IgD-negative memory B cell (primary cell): Measurements from ENCODE around the gene SLC8A1. TPM values are rescaled to one million over a fixed set of nuclear protein-coding genes. Genes with fewer than 3 reads are reported as not detected.

Experiments used
- H3K27ac Mint-ChIP-seq, 3 donors: one replicate each; pipeline ENCODE4 v1.8.0; 2020 to 2022; ENCODE audit warnings: mild to moderate bottlenecking in 3 of 3, mixed read lengths in 3 of 3, moderate library complexity in 1 of 3
- H3K27me3 Mint-ChIP-seq: one replicate; pipeline ENCODE4 v1.8.0; 2021; ENCODE audit warnings: mixed read lengths
- H3K36me3 Mint-ChIP-seq: one replicate; pipeline ENCODE4 v1.8.0; 2020; ENCODE audit warnings: mild to moderate bottlenecking, mixed read lengths
- H3K4me1 Mint-ChIP-seq, 3 donors: one replicate each; pipeline ENCODE4 v1.8.0; 2020 to 2022; ENCODE audit warnings: mixed read lengths in 3 of 3, mild to moderate bottlenecking in 1 of 3
- H3K4me3 Mint-ChIP-seq, 4 donors: one replicate each; pipeline ENCODE4 v1.8.0; 2020 to 2022; ENCODE audit warnings: mild to moderate bottlenecking in 4 of 4, mixed read lengths in 4 of 4, moderate library complexity in 3 of 4
- H3K9me3 Mint-ChIP-seq, 3 donors: one replicate each; pipeline ENCODE4 v1.8.0; 2020 to 2021; ENCODE audit warnings: mixed read lengths in 3 of 3, mild to moderate bottlenecking in 1 of 3
- polyA plus RNA-seq: library from polyadenylated mRNA; unstranded; fragments of 300-500 nt; fragmentation: Illumina TruSeq; gene quantifications from one replicate; pipeline ENCODE4 v1.2.3, GENCODE V29; 2021

SLC8A1 gene
- polyA plus RNA-seq, 1 donor from 2014 or later: not detected

DNA sequence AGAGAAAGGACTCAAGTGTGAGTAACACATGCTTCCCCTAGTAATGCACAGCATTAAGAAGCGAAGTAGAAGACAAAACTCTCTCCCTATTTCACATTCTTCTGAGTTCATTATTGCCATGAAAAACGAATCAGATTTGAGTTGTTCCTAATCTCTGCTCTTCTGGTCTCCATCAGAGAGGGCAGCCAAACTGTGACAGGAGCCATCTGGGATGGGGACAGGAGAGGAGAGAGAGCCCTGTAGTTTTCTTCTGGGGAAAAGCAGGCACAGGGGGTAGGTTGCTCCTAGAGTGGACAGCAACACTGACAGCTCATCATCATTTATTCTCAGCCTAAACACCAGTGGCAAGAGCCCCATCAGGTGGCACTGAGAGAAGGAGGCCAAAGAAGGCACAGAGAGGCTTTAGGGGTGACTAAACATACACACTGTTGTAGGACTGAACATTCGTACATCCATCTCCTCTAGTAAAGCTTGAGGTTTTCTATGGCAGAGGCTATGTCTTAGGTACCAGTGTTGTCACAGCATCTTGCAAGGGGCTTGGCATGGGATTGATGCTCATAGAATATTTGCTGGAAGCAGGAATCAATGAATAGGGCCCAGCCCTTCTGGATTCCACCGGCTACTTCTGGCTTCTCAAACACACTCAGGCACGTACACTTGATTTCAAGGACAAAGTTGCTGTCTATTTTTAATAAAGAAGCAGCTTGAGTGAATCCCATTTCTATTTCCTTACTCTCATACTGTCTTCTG, 33.1 kb downstream of the SLC8A1 start:
- Mint-ChIP-seq H3K27me3 (no peaks in the 10 kb centered on the region), H3K27ac (no peak overlapping the region), H3K4me1 (no peaks in the 10 kb centered on the region), H3K9me3 (peaks cover 0 to 2% (median 0%) of the 10 kb centered on the region in 3 donors), H3K4me3 (no peak overlapping the region), H3K36me3 (no peaks in the 10 kb centered on the region)

DNA sequence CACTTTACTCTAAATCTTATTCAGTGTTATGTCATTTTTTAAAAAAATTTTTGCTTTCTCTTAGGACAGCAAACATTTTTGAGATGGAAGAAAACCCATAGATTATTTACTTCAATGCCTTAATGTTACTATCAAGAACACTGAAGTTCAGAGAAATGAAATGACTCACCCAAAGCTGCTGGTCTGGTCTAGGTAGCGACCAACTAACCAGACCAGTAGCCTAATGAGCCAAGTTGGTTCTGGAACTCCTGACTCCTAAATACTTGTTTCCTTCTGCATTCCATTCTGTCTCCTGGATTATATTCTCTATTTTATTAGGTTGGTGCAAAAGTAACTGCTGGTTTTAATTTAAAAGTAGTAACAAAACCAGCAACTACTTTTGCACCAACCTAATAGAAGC, 35.4 kb downstream of the SLC8A1 start:
- Mint-ChIP-seq H3K4me1 (no peaks in the 10 kb centered on the region), H3K4me3 (no peak overlapping the region), H3K36me3 (no peaks in the 10 kb centered on the region), H3K27me3 (no peaks in the 10 kb centered on the region), H3K27ac (no peak overlapping the region), H3K9me3 (peaks cover 0 to 2% (median 0%) of the 10 kb centered on the region in 3 donors)

DNA sequence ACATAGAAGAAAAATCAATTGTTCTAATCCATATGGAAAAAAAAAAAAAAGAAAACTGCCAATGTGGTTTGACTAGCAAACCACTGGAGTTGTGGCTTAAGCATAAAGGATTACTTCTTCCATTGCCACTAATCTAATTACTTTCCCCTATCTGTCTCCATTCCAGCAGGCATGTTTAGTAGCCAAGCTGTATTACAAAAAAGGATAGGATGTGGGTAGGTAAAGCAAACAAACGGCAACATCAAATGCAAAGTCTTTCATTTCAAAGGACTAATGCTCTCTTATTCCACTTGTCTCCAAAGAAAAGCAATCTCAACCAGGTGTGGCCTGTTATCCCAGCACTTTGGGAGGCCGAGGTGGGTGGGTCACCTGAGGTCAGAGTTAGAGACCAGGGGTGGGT, 36.5 kb downstream of the SLC8A1 start:
- no peaks in the 10 kb centered on the region for H3K27me3 Mint-ChIP-seq
- no peaks in the 10 kb centered on the region for H3K9me3 Mint-ChIP-seq
- H3K4me3 Mint-ChIP-seq: no peak overlapping the region
- no peak overlapping the region for H3K27ac Mint-ChIP-seq
- no peaks in the 10 kb centered on the region for H3K36me3 Mint-ChIP-seq
- no peaks in the 10 kb centered on the region for H3K4me1 Mint-ChIP-seq

- H3K9me3 Mint-ChIP-seq: no peaks in the 10 kb centered on the region
- no peaks in the 10 kb centered on the region for H3K36me3 Mint-ChIP-seq
- H3K27me3 Mint-ChIP-seq: no peaks in the 10 kb centered on the region
- no peak overlapping the region for H3K4me3 Mint-ChIP-seq
- H3K27ac Mint-ChIP-seq: no peak overlapping the region
- no peaks in the 10 kb centered on the region for H3K4me1 Mint-ChIP-seq
Observed at GRCh38 chr2:40412456-40412855, 39.4 kb downstream of the SLC8A1 start.

GRCh38 chr2:40410695-40411094, 41.2 kb downstream of the SLC8A1 start:
- no peak overlapping the region for H3K4me3 Mint-ChIP-seq
- H3K36me3 Mint-ChIP-seq: no peaks in the 10 kb centered on the region
- no peaks in the 10 kb centered on the region for H3K4me1 Mint-ChIP-seq
- H3K9me3 Mint-ChIP-seq: no peaks in the 10 kb centered on the region
- H3K27ac Mint-ChIP-seq: no peak overlapping the region
- no peaks in the 10 kb centered on the region for H3K27me3 Mint-ChIP-seq

DNA sequence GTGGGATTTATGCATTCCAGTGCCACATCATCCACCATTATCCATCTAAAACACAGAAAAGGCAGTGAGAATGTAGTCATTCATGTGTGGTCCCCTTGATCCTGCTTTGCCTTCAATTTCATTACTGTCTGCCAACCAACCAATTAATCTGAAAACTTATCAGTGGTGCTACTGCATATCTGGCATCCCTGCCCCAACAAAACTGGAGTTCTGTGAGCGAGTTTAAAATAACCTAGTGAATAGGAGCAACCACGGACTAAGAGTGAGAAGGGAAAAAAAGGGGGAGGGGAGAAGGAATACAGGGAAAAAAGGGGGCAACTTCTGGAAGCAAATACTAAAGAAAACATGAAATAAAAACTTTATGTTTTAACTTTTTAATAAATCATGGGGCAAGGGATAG, 42.2 kb downstream of the SLC8A1 start:
- H3K4me1 Mint-ChIP-seq: no peaks in the 10 kb centered on the region
- no peaks in the 10 kb centered on the region for H3K9me3 Mint-ChIP-seq
- H3K27me3 Mint-ChIP-seq: no peaks in the 10 kb centered on the region
- no peak overlapping the region for H3K27ac Mint-ChIP-seq
- no peaks in the 10 kb centered on the region for H3K36me3 Mint-ChIP-seq
- no peak overlapping the region for H3K4me3 Mint-ChIP-seq

DNA sequence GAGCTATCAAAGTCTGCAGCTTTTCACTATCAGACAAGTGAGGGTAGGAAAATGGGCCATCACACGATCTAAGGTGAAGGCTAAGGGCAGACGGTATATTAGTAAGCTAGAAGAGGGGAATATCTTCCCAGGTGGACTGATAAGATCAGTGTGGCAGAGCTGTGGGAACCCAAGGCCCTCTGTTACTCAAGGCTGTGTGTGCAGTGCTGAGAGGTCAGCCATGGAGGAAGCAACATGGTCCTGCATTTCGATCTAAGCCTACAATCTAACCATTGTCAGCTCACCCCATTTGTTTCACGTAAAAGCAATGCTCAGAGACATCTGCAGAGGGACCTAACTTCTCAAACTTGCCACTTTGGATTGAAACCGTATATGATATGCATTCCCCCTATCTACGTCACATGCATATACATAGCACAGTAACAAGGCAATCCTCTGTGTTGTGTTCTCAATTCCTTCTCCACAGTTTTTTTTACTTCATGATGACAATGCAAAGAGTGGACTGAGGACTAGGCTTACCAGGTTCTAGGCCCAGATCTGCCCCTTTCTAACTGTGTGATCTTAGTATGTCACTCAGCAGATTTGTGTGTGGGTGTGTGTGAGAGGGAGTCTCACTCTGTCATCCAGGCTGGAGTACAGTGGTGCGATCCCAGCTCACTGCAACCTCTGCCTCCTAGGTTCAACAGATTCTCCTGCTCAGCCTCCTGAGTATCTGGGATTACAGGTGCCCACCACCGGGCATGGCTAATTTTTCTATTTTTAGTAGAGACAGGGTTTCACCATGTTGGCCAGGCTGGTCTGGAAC, 45.2 kb downstream of the SLC8A1 start:
- Mint-ChIP-seq H3K27ac (no peak overlapping the region), H3K4me3 (no peak overlapping the region), H3K36me3 (no peaks in the 10 kb centered on the region), H3K27me3 (no peaks in the 10 kb centered on the region), H3K4me1 (no peaks in the 10 kb centered on the region), H3K9me3 (no peaks in the 10 kb centered on the region)

DNA sequence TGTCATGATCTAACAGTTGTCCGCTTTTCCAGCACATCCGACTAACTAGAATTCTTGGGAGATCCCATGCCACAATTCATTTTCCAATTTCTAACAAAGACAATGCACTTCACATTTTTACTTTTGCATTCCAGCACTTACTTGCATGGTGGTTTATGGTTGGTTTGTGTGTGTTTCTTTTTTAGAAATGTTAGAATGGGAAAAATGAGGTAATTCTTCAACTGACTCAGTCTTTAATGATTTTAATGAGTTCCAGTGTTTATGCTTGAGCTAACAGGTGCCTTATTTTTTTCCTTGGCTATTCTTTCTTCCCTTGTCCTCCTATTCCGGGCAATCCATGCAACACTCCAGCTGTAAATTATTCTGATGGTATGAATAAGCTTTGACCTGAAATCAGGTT, 46.4 kb downstream of the SLC8A1 start:
- Mint-ChIP-seq H3K27me3 (no peaks in the 10 kb centered on the region), H3K27ac (peak overlapping the region in 1 of 3 donors; percentile 72), H3K4me1 (no peaks in the 10 kb centered on the region), H3K9me3 (no peaks in the 10 kb centered on the region), H3K36me3 (peaks cover 2% of the 10 kb centered on the region), H3K4me3 (no peak overlapping the region)

DNA sequence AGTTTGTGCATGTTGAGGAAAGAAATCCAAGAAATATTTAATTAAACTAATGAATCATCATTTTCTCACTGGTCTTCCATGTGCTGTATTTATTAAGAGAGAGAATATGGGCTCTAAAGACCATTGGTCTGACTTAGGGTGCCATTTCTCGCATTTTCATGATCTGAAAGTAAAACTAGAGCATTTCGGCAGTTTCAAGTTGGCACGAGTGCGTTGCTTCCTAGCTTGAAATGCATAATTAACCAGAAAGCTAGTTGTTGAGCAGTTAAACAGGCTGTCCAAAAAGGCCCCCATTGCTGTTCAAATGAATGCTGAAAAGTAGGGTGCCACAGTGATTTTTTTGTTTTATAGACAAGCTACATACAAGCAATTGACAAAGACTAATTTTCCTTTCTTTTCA, 47.4 kb downstream of the SLC8A1 start:
- no peak overlapping the region for H3K27ac Mint-ChIP-seq
- no peaks in the 10 kb centered on the region for H3K4me1 Mint-ChIP-seq
- H3K4me3 Mint-ChIP-seq: no peak overlapping the region
- H3K9me3 Mint-ChIP-seq: no peaks in the 10 kb centered on the region
- no peaks in the 10 kb centered on the region for H3K27me3 Mint-ChIP-seq
- peaks cover 2% of the 10 kb centered on the region for H3K36me3 Mint-ChIP-seq

DNA sequence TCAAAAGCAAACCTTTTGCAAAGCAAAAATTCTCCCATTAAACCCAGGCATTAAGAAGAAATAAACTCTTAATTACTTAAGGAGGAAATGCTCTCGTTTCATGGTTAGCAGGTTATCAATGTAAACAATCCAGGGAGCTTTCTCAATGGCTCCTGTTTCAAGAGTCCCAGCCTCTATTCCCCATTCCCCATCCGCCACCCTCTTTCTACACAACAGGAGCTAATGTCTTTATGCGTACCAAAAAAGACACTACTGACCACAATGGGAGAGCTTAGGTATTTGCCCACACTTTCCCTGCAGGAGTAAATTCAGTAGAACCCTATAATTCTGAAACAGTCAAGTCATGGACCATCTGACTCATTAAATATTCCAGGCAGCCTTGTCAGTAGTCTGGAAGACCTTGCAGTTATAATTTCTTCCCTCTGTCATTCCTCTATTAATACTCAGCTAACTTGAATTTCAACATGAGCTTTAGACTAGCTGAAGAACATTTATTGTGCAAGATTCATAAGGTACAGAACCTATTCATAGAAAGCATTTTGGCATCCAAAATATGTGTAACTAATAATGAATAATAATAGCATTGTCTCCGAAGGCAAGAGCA, 48.6 kb downstream of the SLC8A1 start:
- Mint-ChIP-seq H3K27me3 (no peaks in the 10 kb centered on the region), H3K4me1 (no peaks in the 10 kb centered on the region), H3K4me3 (no peak overlapping the region), H3K36me3 (peaks cover 2% of the 10 kb centered on the region), H3K27ac (no peak overlapping the region), H3K9me3 (no peaks in the 10 kb centered on the region)

DNA sequence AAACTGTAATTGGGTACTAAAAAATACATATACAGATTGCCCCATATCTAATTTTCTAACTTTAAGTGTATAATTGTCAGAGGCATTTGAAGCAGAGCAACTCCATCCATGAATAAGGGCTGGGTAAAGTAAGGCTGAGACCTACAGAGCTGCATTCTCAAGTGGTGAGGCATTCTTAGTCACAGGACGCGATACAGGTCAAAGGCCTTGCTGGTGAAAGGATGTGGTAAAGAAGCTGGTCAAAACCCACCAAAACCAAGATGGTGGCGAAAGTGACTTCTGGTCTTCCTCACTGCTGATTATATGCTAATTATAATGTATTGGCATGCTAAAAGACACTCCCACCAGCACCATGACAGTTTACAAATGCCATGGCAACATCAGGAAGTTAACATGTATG, 50.0 kb downstream of the SLC8A1 start:
- no peak overlapping the region for H3K4me3 Mint-ChIP-seq
- no peak overlapping the region for H3K27ac Mint-ChIP-seq
- H3K9me3 Mint-ChIP-seq: no peaks in the 10 kb centered on the region
- H3K36me3 Mint-ChIP-seq: peaks cover 2% of the 10 kb centered on the region
- no peaks in the 10 kb centered on the region for H3K4me1 Mint-ChIP-seq
- no peaks in the 10 kb centered on the region for H3K27me3 Mint-ChIP-seq

DNA sequence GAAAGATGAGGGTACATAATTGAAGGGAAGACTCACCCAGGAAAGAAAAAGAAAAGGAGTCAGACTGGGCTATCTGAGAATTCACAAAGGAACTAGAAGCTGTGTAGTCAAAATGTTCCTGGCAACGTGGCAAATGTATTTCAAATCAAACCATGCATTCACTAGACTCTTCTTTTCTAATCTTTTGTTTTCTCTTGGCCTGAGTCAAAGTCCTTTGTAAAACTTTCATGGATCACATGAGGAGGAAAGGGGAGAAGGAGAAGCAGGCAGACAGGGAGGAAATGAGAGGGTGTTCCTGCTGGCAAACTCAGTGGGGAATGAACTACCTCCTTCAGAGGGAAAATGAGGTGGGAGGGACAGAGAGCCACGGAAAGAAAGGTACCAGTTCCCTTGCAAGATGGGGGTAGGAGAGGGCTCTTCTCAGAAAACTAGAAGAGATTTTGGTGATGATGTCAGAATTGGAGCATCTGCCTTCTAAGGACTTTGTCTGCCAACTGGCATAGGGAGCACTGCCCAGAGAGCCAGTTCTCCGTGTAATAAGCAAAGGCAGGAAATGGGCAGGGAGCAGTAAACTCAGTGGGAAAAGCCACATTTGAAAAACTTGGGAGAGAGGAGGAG, 51.4 kb downstream of the SLC8A1 start:
- Mint-ChIP-seq H3K4me1 (no peaks in the 10 kb centered on the region), H3K27me3 (no peaks in the 10 kb centered on the region), H3K36me3 (peaks cover 2% of the 10 kb centered on the region), H3K4me3 (no peak overlapping the region), H3K27ac (no peak overlapping the region), H3K9me3 (no peaks in the 10 kb centered on the region)

DNA sequence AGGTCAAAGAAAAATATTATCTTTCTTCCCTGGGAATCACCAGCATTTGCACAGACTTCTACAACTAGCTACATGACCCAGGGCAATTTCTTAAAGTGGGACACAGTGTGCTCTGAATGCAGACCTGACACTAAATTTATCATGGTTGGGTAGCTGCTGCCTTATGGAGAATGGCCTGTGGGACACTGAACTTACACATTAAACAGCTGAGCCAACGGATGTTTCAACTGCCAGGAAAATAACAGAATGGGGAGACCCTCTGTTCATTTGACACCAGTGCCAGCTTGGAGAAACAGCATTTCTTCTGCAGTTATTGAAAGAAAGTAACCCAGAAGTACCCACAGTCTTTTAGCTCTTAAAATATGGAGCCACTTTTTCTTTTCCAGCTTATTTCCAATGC, 54.1 kb downstream of the SLC8A1 start:
- no peak overlapping the region for H3K4me3 Mint-ChIP-seq
- no peak overlapping the region for H3K27ac Mint-ChIP-seq
- H3K27me3 Mint-ChIP-seq: peaks cover 3% of the 10 kb centered on the region
- peaks cover 2% of the 10 kb centered on the region for H3K36me3 Mint-ChIP-seq
- no peaks in the 10 kb centered on the region for H3K9me3 Mint-ChIP-seq
- H3K4me1 Mint-ChIP-seq: no peaks in the 10 kb centered on the region

- Mint-ChIP-seq H3K4me3 (no peak overlapping the region), H3K9me3 (no peaks in the 10 kb centered on the region), H3K4me1 (no peaks in the 10 kb centered on the region), H3K27ac (no peak overlapping the region), H3K27me3 (peaks cover 5% of the 10 kb centered on the region), H3K36me3 (peaks cover 2% of the 10 kb centered on the region)
Observed at GRCh38 chr2:40396124-40396523, 55.8 kb downstream of the SLC8A1 start.
